ENCODE measurements around the gene CLCN1. TPM values are rescaled to one million over a fixed set of nuclear protein-coding genes. Genes with fewer than 3 reads are reported as not detected.

CLCN1 gene
- total RNA-seq, 1 experiment from 2014 or later = 0.13 TPM

DNA sequence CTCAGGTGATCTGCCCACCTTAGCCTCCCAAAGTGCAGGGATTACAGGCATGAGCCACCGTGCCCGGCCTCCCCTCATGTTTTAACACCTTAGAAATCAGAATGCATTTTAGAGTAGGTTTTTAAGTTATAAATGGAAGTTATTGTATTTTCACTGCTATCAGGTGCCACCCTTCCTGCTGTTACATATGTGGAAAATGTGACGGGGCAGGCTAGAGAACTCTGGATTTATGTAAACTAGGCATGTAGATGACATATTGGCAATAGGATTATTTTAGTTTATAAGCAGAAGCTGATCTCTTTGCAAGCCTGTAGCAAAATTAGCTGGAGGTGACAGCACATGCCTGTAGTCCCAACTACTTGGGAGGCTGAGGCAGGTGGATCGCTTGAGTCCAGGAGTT is 25.6 kb upstream of the CLCN1 start:
- Histone ChIP-seq H3K27ac (ENCODE audit: insufficient read length, low read depth, low read length) (no peak overlapping the region), H3K4ac (ENCODE audit: low read depth, low read length) (no peak overlapping the region), H3K4me2 (ENCODE audit: insufficient read depth, insufficient read length, low read length) (no peak overlapping the region), H3K23ac (ENCODE audit: insufficient read length, low read depth, low read length) (no peak overlapping the region), H3K79me1 (ENCODE audit: insufficient read depth, low read depth, low read length, poor library complexity, severe bottlenecking) (no peaks in the 10 kb centered on the region), H2AFZ (ENCODE audit: low read length) (no peak overlapping the region), H3K23me2 (ENCODE audit: insufficient read length, low read depth, low read length, poor library complexity, severe bottlenecking) (peaks cover 5% of the 10 kb centered on the region), H3K4me1 (ENCODE audit: insufficient read depth, low read length) (peaks cover 2% of the 10 kb centered on the region; the same call in 1 of the 2 replicates), H4K5ac (ENCODE audit: insufficient read length, low read depth, low read length) (no peak overlapping the region), H3K27me3 (ENCODE audit: insufficient read depth, low read length) (peaks cover 10% of the 10 kb centered on the region; the same call in 1 of the 2 replicates), H2AK5ac (ENCODE audit: insufficient read length, low read length) (no peak overlapping the region), H4K8ac (replicated peaks; ENCODE audit: insufficient read length, low read depth, low read length) (no peak overlapping the region), H4K91ac (ENCODE audit: insufficient read length, low read depth, low read length) (no peak overlapping the region), H3K9ac (ENCODE audit: extremely low read depth, insufficient read length, low read length) (no peak overlapping the region), H3K18ac (ENCODE audit: insufficient read length, low read depth, low read length) (no peak overlapping the region), H2BK15ac (ENCODE audit: low read depth, low read length) (no peak overlapping the region), H3K14ac (ENCODE audit: insufficient read depth, low read length) (no peak overlapping the region), H2BK12ac (ENCODE audit: insufficient read length, low read depth, low read length) (no peak overlapping the region), H3K79me2 (ENCODE audit: insufficient read depth, low read length) (peaks cover 16% of the 10 kb centered on the region; the same call in 1 of the 2 replicates), H2BK120ac (ENCODE audit: low read depth, low read length, poor library complexity, severe bottlenecking) (no peak overlapping the region), H4K20me1 (ENCODE audit: control insufficient read depth, insufficient read depth, insufficient read length) (no peaks in the 10 kb centered on the region), H3K56ac (ENCODE audit: insufficient read length, low read depth, low read length) (no peak overlapping the region), H2BK5ac (ENCODE audit: insufficient read length, low read length) (no peak overlapping the region), H2BK20ac (ENCODE audit: low read depth, low read length, poor library complexity, severe bottlenecking) (no peak overlapping the region), H3K9me3 (ENCODE audit: control insufficient read depth, low read depth, low read length) (peaks cover 10% of the 10 kb centered on the region), H3T11ph (ENCODE audit: low read length) (no peak overlapping the region)
- peaks cover 12 to 14% of the 10 kb centered on the region in 2 experiments for H3K9me3 Mint-ChIP-seq
- H3K27ac Mint-ChIP-seq = no peak overlapping the region
- H3K4me3 Mint-ChIP-seq = peak overlapping the region; percentile 35 to 91; a peak in 3 of 5 replicates
- peaks cover 49 to 72% (median 64%) of the 10 kb centered on the region in 3 experiments for H3K36me3 Mint-ChIP-seq (ENCODE audit: insufficient read depth in 1 of 3, low read depth in 3 of 3)
- peaks cover 27% of the 10 kb centered on the region for H3K27me3 Mint-ChIP-seq (ENCODE audit: low read depth)
- WGBS (ENCODE audit: extremely low coverage, insufficient read length, low lambda C conversion rate) = no CpG with 5 or more reads among the region's 4 CpGs
- no peak for DNase-seq
- TF ChIP-seq, protein P1, sequence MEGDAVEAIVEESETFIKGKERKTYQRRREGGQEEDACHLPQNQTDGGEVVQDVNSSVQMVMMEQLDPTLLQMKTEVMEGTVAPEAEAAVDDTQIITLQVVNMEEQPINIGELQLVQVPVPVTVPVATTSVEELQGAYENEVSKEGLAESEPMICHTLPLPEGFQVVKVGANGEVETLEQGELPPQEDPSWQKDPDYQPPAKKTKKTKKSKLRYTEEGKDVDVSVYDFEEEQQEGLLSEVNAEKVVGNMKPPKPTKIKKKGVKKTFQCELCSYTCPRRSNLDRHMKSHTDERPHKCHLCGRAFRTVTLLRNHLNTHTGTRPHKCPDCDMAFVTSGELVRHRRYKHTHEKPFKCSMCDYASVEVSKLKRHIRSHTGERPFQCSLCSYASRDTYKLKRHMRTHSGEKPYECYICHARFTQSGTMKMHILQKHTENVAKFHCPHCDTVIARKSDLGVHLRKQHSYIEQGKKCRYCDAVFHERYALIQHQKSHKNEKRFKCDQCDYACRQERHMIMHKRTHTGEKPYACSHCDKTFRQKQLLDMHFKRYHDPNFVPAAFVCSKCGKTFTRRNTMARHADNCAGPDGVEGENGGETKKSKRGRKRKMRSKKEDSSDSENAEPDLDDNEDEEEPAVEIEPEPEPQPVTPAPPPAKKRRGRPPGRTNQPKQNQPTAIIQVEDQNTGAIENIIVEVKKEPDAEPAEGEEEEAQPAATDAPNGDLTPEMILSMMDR (conservative IDR thresholded peaks at IDR 0.05) = no peak
- H3K4me1 Mint-ChIP-seq = peaks cover 17 to 20% of the 10 kb centered on the region in 2 experiments
